CD4-positive, alpha-beta T cell (primary cell): Measurements from ENCODE around the gene PAX4. TPM values are rescaled to one million over a fixed set of nuclear protein-coding genes. Genes with fewer than 3 reads are reported as not detected.
"Not testable (repeated sequence)": the region's sequence is repeated elsewhere in the genome, so short reads cannot be mapped to it uniquely, and the experiment has no call there.

ENCODE experiments used
- ATAC-seq: fragments of 200-7000 bp; cut with Tn5 transposase; one replicate; pipeline ENCODE4 v1.10.0; 2022; ENCODE audit warnings: mild to moderate bottlenecking; ENCODE audit not compliant: poor library complexity
- CTCF ChIA-PET: fragments of 350-600 bp; sonication (Branson Sonifier 250); formaldehyde crosslinking; loops from one replicate; lab custom pipeline; 2021; ENCODE audit warnings: antibody characterized with exemption, inconsistent platforms; lab: Charles Lee
- POLR2A ChIA-PET: fragments of 350-600 bp; sonication (Branson Sonifier 250); formaldehyde crosslinking; loops from one replicate; lab custom pipeline; 2021; ENCODE audit warnings: antibody characterized with exemption, inconsistent platforms; lab: Charles Lee
- DNase-seq, 14 experiments: peaks; one replicate each; pipeline ENCODE4 v3.0.0-alpha.2; 2013 to 2020; ENCODE audit warnings: mixed read lengths in 2 of 14
- H3K27ac ChIP-seq, 2 donors: one replicate each; pipeline versions ENCODE4 v1.5.1 to v1.7.0; 2013; ENCODE audit warnings: low read length in 2 of 2, low read depth in 1 of 2, mild to moderate bottlenecking in 1 of 2
- H3K27me3 ChIP-seq, 2 experiments: 1 replicate in 1 of 2; 2 replicates in 1 of 2; pipeline versions ENCODE4 v1.6.1 to v1.7.0; 2013; ENCODE audit warnings: low read length in 2 of 2, control low read depth in 1 of 2, mild to moderate bottlenecking in 1 of 2, moderate library complexity in 1 of 2; ENCODE audit not compliant: insufficient read depth in 2 of 2, control insufficient read depth in 1 of 2
- H3K36me3 ChIP-seq: one replicate; pipeline ENCODE4 v1.6.1; 2013; ENCODE audit warnings: low read length, control low read depth; ENCODE audit not compliant: insufficient read depth
- H3K4me1 ChIP-seq: one replicate; pipeline ENCODE4 v1.6.1; 2013; ENCODE audit warnings: low read length, control low read depth; ENCODE audit not compliant: insufficient read depth
- H3K4me3 ChIP-seq: one replicate; pipeline ENCODE4 v1.5.1; 2013; ENCODE audit warnings: mild to moderate bottlenecking, low read length, moderate library complexity
- H3K9me3 ChIP-seq, 2 experiments: 1 replicate in 1 of 2; 2 replicates in 1 of 2; pipeline versions ENCODE4 v1.6.1 to v1.7.0; 2013; ENCODE audit warnings: low read length in 2 of 2, mild to moderate bottlenecking in 2 of 2, control low read depth in 1 of 2, moderate library complexity in 1 of 2; ENCODE audit not compliant: control insufficient read depth in 1 of 2, insufficient read depth in 1 of 2
- H3K27ac Mint-ChIP-seq: one replicate; pipeline ENCODE4 v1.8.0; 2020; ENCODE audit warnings: mixed read lengths
- H3K27me3 Mint-ChIP-seq: one replicate; pipeline ENCODE4 v1.8.0; 2021; ENCODE audit warnings: mixed read lengths
- H3K36me3 Mint-ChIP-seq: one replicate; pipeline ENCODE4 v1.8.0; 2021; ENCODE audit warnings: low read depth, mixed read lengths
- H3K4me1 Mint-ChIP-seq: one replicate; pipeline ENCODE4 v1.8.0; 2021; ENCODE audit warnings: low read depth, mixed read lengths
- H3K4me3 Mint-ChIP-seq: one replicate; pipeline ENCODE4 v1.8.0; 2020; ENCODE audit warnings: mild to moderate bottlenecking, mixed read lengths
- H3K9me3 Mint-ChIP-seq: one replicate; pipeline ENCODE4 v1.8.0; 2020; ENCODE audit warnings: mixed read lengths
- intact Hi-C, 2 experiments: fragments of 100-400 bp; cut with DNase I in 1 of 2; cut with micrococcal nuclease in 1 of 2; formaldehyde crosslinking; loops; one replicate each; pipeline versions ENCODE4 v1.15.1 to v1.9.0; 2023 to 2025; cut with DNase I, micrococcal nuclease
- total RNA-seq, 174 experiments: library from RNA in 2 of 174; stranded (reverse) in 2 of 174; gene quantifications; one replicate each; pipeline ENCODE4 v1.2.3 and lab custom pipeline; 2021 to 2026
- TF ChIP-seq, protein P1 (sequence below): fragments of 200-600 bp; IDR thresholded peaks from one replicate; pipeline ENCODE4 v1.8.0; 2022; ENCODE audit warnings: antibody characterized with exemption, mild to moderate bottlenecking

PAX4 gene
- total RNA-seq, 2 experiments from 2014 or later = not detected

DNA sequence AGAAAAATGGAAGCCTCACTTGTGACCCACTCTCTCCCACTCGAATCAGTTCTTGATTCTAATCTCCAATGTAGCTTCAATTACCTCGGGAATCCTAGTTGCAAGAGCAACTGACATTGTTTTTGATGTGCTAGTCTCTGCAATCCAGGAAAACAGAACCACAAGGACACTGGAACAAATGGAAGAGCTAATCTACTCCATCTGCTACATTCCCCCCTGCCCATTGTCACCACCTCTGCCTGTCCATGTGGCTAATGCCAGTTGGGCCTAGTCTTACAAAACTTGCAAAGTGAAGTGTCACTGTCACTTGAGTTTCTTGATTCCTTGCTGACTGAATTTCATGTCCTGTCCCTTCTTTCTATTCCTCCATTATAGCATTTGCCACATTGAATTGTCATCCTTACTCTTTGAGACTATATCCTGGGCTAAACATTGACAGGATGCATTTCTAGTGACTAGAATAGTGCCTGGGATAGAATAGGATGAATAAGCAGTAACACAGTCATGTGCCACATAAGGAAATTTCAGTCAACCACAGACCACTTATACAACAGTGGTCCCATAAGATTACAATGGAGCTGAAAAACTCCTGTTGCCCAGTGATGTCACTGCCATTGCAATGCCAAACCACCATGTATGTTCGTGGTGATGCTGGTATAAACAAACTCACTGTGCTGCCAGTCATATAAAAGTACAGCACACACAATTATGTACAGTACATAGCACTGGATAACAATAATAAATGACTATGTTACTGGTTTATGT is 46.0 kb downstream of the PAX4 start:
- Histone ChIP-seq H3K4me1 (no peaks in the 10 kb centered on the region), H3K36me3 (no peaks in the 10 kb centered on the region), H3K9me3 (no peaks in the 10 kb centered on the region), H3K27ac (no peak overlapping the region), H3K4me3 (no peak overlapping the region), H3K27me3 (no peaks in the 10 kb centered on the region)
- H3K4me1 Mint-ChIP-seq = no peaks in the 10 kb centered on the region
- H3K4me3 Mint-ChIP-seq = no peak overlapping the region
- ATAC-seq (no peak), DNase-seq (no peak)
- no peak overlapping the region for H3K27ac Mint-ChIP-seq
- TF ChIP-seq, protein P1, sequence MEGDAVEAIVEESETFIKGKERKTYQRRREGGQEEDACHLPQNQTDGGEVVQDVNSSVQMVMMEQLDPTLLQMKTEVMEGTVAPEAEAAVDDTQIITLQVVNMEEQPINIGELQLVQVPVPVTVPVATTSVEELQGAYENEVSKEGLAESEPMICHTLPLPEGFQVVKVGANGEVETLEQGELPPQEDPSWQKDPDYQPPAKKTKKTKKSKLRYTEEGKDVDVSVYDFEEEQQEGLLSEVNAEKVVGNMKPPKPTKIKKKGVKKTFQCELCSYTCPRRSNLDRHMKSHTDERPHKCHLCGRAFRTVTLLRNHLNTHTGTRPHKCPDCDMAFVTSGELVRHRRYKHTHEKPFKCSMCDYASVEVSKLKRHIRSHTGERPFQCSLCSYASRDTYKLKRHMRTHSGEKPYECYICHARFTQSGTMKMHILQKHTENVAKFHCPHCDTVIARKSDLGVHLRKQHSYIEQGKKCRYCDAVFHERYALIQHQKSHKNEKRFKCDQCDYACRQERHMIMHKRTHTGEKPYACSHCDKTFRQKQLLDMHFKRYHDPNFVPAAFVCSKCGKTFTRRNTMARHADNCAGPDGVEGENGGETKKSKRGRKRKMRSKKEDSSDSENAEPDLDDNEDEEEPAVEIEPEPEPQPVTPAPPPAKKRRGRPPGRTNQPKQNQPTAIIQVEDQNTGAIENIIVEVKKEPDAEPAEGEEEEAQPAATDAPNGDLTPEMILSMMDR = no peak
- no peaks in the 10 kb centered on the region for H3K27me3 Mint-ChIP-seq
- peaks cover 3% of the 10 kb centered on the region for H3K9me3 Mint-ChIP-seq
- peaks cover 25% of the 10 kb centered on the region for H3K36me3 Mint-ChIP-seq
- intact Hi-C loops = no loop called here
- CTCF ChIA-PET = no interaction called here
- POLR2A ChIA-PET = no interaction called here

DNA sequence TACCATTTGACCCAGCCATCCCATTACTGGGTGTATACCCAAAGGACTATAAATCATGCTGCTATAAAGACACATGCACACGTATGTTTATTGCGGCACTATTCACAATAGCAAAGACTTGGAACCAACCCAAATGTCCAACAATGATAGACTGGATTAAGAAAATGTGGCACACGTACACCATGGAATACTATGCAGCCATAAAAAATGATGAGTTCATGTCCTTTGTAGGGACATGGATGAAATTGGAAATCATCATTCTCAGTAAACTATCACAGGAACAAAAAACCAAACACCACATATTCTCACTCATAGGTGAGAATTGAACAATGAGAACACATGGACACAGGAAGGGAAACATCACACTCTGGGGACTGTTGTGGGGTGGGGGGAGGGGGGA is 49.9 kb downstream of the PAX4 start:
- POLR2A ChIA-PET, H3K4me3 Mint-ChIP-seq, H3K36me3 ChIP-seq, H3K27me3 ChIP-seq, H3K4me1 Mint-ChIP-seq, intact Hi-C loops, H3K27me3 Mint-ChIP-seq, H3K9me3 ChIP-seq, H3K4me3 ChIP-seq, CTCF ChIA-PET, H3K9me3 Mint-ChIP-seq, H3K27ac ChIP-seq, ATAC-seq, H3K27ac Mint-ChIP-seq, H3K4me1 ChIP-seq, DNase-seq: not testable (repeated sequence)
- peaks cover 15% of the 10 kb centered on the region for H3K36me3 Mint-ChIP-seq

DNA sequence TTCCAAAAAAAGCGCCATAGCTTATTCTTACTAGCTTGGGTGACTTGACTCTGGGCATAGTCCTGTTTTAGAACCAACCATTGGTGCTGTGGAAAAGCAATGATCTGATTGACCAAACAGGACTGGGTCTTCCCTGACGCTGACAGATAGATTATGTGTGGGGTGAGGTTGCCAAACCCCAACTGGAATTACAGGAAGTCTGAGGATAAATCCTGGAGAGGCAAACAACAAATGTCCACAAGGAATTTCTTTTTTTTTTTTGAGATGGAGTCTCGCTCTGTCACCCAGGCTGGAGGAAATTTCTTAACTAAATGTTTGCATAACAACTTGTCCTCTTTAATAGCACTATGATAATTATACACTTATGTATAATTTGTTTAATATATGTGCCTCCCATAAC is 51.7 kb downstream of the PAX4 start:
- Mint-ChIP-seq H3K27ac (no peak overlapping the region), H3K4me1 (no peaks in the 10 kb centered on the region), H3K27me3 (no peaks in the 10 kb centered on the region), H3K36me3 (peaks cover 7% of the 10 kb centered on the region), H3K9me3 (peaks cover 6% of the 10 kb centered on the region), H3K4me3 (no peak overlapping the region)
- TF ChIP-seq, protein P1 = no peak
- Histone ChIP-seq H3K4me3 (no peak overlapping the region), H3K4me1 (no peaks in the 10 kb centered on the region), H3K36me3 (no peaks in the 10 kb centered on the region), H3K9me3 (no peaks in the 10 kb centered on the region), H3K27ac (no peak overlapping the region), H3K27me3 (no peaks in the 10 kb centered on the region)
- intact Hi-C loops = no loop called here
- ChIA-PET CTCF (no interaction called here), POLR2A (no interaction called here)
- no peak for DNase-seq
- ATAC-seq = no peak

Other genes with a start within 250 kb of the PAX4 start
- 10 to 100 TPM; 73.9 to 78.9 TPM for gene ZNF800, start 225.4 kb downstream of the PAX4 start, total RNA-seq
- gene GCC1, start 32.5 kb downstream of the PAX4 start, total RNA-seq = 10 to 100 TPM; 29.8 to 30.6 TPM
- gene ARF5, start 29.7 kb downstream of the PAX4 start, total RNA-seq = 10 to 100 TPM; 87.0 TPM
- gene FSCN3, start 24.4 kb downstream of the PAX4 start, total RNA-seq = 1 to 10 TPM; 5.6 to 6.3 TPM
- 100 to 1,000 TPM; 104 to 113 TPM for gene SND1, start 34.1 kb upstream of the PAX4 start, total RNA-seq